GM06990 (cell line): ENCODE results near the gene CCL26.

ENCODE experiments used
- DNase-seq: peaks from one replicate; pipeline ENCODE4 v3.0.0-alpha.2; 2011; ENCODE audit not compliant: insufficient read length; ENCODE audit errors: extremely low read depth
- H3K27me3 ChIP-seq: replicated peaks from 2 replicates; pipeline ENCODE4 v1.6.0; 2011; ENCODE audit warnings: low read length; ENCODE audit not compliant: control insufficient read depth, insufficient read depth
- H3K36me3 ChIP-seq: 2 replicates; pipeline ENCODE4 v1.5.1; 2011; ENCODE audit warnings: low read length; ENCODE audit not compliant: control insufficient read depth, insufficient read depth
- H3K4me3 ChIP-seq: replicated peaks from 2 replicates; pipeline ENCODE4 v1.5.1; 2011; ENCODE audit warnings: low read depth, mild to moderate bottlenecking, control low read depth, low read length
- TF ChIP-seq, protein P1 (sequence below): IDR thresholded peaks from 2 replicates; pipeline ENCODE4 v1.5.1; 2011; ENCODE audit warnings: low read length, control low read depth, mild to moderate bottlenecking, inconsistent platforms; ENCODE audit not compliant: insufficient read depth, poor library complexity, severe bottlenecking

CCL26 gene

DNA sequence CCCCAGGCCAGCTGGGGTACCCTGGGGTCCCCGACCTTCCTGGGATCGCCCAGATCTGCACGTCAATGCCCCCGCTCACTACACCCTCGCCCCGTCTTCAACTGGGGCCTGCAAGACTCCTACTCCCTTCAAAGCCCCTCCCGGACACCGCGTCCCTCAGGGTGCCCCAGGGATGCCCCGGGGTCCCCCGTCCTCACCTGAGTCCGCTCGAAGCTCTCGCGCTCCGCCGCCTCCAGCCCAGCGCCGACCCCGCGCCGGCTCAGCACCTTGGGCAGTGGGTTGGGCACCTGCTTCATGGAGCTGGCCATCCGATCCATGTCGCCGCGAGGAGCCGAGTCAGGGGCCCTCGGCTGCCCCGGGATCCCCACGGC lies 33.4 kb downstream of the CCL26 start, which contains the start of gene HIP1:
Gene HIP1, minus strand, starts transcription at position 338 of the 371 bp plus-strand sequence. Its CDS starts 21 bp downstream, at position 317.
- H3K4me3 ChIP-seq = peak within 1 kb of the TSS; percentile 91
- TF ChIP-seq, protein P1, sequence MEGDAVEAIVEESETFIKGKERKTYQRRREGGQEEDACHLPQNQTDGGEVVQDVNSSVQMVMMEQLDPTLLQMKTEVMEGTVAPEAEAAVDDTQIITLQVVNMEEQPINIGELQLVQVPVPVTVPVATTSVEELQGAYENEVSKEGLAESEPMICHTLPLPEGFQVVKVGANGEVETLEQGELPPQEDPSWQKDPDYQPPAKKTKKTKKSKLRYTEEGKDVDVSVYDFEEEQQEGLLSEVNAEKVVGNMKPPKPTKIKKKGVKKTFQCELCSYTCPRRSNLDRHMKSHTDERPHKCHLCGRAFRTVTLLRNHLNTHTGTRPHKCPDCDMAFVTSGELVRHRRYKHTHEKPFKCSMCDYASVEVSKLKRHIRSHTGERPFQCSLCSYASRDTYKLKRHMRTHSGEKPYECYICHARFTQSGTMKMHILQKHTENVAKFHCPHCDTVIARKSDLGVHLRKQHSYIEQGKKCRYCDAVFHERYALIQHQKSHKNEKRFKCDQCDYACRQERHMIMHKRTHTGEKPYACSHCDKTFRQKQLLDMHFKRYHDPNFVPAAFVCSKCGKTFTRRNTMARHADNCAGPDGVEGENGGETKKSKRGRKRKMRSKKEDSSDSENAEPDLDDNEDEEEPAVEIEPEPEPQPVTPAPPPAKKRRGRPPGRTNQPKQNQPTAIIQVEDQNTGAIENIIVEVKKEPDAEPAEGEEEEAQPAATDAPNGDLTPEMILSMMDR = no peak
- no peaks in the 10 kb centered on the region for H3K27me3 ChIP-seq
- DNase-seq = no peak
- no peaks in the 10 kb centered on the region for H3K36me3 ChIP-seq

- Histone ChIP-seq H3K4me3 (peak overlapping the region; percentile 91), H3K27me3 (no peaks in the 10 kb centered on the region), H3K36me3 (no peaks in the 10 kb centered on the region)
- TF ChIP-seq, protein P1 = no peak
- DNase-seq = no peak
Measured at GRCh38 chr7:75737856-75738603, 34.0 kb downstream of the CCL26 start.

- no peak overlapping the region for H3K4me3 ChIP-seq
- no peak for DNase-seq
- no peaks in the 10 kb centered on the region for H3K27me3 ChIP-seq
- no peaks in the 10 kb centered on the region for H3K36me3 ChIP-seq
- TF ChIP-seq, protein P1 = no peak
Measured at GRCh38 chr7:75735581-75736350, 36.2 kb downstream of the CCL26 start.

DNA sequence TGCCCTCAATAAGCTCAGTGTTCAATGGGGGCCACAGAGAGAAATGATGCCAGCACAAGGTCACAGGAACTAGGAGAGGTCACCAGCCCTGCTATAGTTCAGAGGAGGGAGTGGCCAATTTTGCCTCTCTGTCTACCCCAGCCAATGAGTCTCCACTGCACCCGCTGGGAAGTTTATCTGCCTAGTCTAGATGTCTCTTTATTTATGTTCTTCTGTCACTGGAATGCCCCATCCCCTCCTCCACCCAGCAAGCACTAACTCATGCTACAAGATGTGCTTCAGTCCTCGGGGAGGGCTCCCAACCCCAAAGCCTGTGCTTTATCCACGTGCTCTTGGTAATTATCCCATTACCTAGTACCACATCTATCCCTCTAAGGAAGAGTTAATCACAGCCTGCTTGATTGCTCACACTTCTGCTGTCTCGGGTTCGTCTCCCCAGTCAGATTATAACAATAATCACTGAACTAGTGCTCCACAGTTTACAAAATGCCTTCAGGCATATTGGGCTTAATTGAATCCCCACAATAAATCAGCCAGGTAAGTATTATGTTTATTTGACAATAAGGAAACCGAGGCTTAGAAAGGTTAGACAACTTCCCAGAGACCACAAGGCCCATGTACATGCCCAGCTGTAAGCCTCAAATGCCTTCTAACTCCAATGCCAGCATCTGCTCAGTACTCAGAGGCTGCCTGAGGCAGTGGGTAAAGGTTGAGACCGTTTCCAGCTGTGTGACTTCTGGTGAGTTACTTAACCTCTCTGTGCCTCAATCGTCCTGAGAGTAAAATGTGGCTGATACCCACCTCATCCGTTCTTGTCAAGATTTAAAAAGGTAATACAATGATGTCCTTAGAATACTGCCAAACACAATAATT lies 37.2 kb downstream of the CCL26 start:
- TF ChIP-seq, protein P1 = no peak
- Histone ChIP-seq H3K36me3 (no peaks in the 10 kb centered on the region), H3K27me3 (no peaks in the 10 kb centered on the region), H3K4me3 (no peak overlapping the region)
- DNase-seq = no peak

DNA sequence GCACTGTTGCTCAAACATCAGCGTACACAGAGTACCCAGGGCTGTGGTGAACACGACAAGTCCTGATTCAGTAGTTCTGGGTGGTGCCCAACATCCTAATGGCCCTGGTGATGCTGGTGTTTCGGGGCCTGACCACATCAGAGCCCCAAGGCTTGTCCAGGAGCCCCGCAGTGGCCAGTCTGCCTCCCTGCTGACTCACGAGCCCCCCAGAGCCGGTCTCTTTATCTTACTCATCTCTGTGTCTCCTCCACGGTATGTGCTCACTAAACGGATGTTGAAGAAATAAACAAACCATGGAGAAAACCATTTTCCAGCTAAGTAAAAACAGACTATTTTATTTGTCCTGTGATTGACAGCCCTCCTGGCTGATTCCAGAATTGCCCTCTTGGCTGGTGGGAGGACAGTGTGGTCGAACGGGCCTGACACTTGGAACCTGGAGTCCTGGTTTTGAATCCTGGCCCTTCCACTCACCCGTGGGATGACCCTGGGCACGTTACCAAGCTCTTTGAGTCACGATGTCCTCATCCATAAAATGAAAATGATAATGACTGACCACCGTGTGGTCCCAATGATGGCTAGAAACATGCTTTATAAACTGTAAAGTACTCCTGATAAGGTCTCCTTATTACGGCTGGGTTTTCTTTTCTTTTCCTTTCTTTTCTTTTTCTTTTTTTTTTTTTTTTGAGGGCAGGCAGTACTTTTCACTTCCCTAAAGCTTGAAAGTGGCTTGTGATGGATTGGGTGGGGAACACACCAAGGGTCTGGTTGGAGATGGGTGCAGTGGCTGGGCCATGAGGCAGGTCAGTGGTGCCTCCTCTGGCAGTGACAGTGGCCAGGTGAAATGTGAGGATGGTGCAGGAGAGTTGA lies 39.0 kb downstream of the CCL26 start:
- Histone ChIP-seq H3K4me3 (no peak overlapping the region), H3K27me3 (no peaks in the 10 kb centered on the region), H3K36me3 (no peaks in the 10 kb centered on the region)
- no peak for DNase-seq
- TF ChIP-seq, protein P1 = no peak
